ENCODE data around the gene PIP5KL1. TPM values are rescaled to one million over a fixed set of nuclear protein-coding genes. Genes with fewer than 3 reads are reported as not detected.
A peak's percentile ranks its signal among the peaks of the same experiment; 100 is the strongest.

Gene PIP5KL1
- total and polyA plus RNA-seq, 2 of the 4 experiments (the other 2 are of a cell fraction): 0.36 to 3.6 TPM

DNA sequence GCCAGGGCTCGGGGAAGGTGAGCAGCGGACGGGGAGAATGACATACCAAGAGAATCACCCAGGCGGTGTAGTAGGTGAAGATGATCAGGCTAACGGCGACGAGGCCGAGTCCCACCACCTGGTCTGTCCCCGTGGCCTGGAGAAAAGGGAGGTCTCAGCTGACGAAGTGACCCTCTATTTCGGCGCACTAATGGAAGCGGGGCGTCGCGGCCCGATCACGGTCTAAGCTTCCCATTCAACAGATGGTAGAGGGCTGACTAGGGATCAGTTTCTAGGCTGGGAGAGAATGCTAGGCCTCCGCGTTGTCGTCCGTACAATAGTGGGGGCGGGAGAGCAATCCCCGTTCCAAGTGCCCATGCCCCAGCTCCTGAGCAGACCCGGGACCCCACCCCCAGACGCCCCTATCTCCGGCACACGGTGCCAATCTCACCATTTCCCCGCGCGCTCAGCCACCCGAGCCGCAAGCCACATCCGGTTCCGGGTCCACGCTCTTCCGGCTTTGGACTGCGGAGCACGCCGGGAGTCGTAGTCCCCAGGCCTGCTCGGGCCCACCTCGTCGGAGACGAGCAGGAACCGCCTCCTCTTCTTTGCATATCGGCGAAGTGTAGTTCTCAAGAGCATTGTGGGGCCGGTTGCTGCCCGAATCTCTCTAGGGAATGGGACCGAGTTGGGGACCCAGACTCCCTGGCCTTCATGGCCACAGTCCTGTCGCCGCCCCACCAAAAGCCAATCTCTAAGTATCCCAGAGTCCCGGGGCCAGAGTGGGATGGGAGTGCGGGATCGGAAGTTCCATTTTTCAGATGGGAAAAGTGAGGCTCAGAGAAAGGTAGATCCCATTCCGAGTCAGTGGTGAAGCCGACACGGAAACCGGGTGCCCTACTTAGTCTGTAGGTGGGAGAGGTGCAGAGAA lies 7.1 kb upstream of the PIP5KL1 start, which contains the start of gene DPM2:
TSS of gene DPM2 (minus strand) at position 467 of the 910 bp plus-strand sequence. CDS start at position 433, 34 bp downstream.
- POLR2A ChIA-PET (ENCODE audit: unreplicated experiment): no interaction called here
- Histone ChIP-seq H3K79me1 (ENCODE audit: low read depth in 1 of 2, low read length in 2 of 2) (peaks cover 16 to 45% of the 10 kb centered on the region in 2 experiments; a peak in 3 of 4 replicates), H2AFZ (replicated peaks; ENCODE audit: low read length, poor library complexity) (peak within 1 kb of the TSS; percentile 96), H2BK15ac (ENCODE audit: low read depth, low read length) (peak within 1 kb of the TSS; percentile 13; the same call in 1 of the 3 replicates), H3K9me3 (ENCODE audit: control insufficient read depth, insufficient read depth, low read length) (no peaks in the 10 kb centered on the region), H3K4ac (ENCODE audit: low read depth, low read length) (peak within 1 kb of the TSS; percentile 83), H3K9me1 (ENCODE audit: insufficient read depth, low read length) (peaks cover 32% of the 10 kb centered on the region), H3K27me3 (ENCODE audit: control insufficient read depth, insufficient read depth, low read length) (no peaks in the 10 kb centered on the region), H2BK120ac (ENCODE audit: low read depth, low read length) (peak within 1 kb of the TSS; percentile 38; the same call in 1 of the 2 replicates), H3K14ac (replicated peaks; ENCODE audit: low read depth, low read length) (peak within 1 kb of the TSS; percentile 93), H3K4me2 (ENCODE audit: low read depth, low read length) (peak within 1 kb of the TSS; percentile 93), H4K5ac (ENCODE audit: low read depth, low read length) (peak within 1 kb of the TSS; percentile 74), H3K56ac (ENCODE audit: extremely low read depth, insufficient read depth, low read length) (peak within 1 kb of the TSS; percentile 66), H3K18ac (ENCODE audit: low read depth, low read length) (peak within 1 kb of the TSS; percentile 25; the same call in 1 of the 2 replicates), H4K20me1 (ENCODE audit: insufficient read depth, low read length) (peaks cover 22% of the 10 kb centered on the region), H3K27ac (ENCODE audit: insufficient read depth, low read length) (peak within 1 kb of the TSS; percentile 68), H3K23ac (ENCODE audit: low read depth, low read length) (peak within 1 kb of the TSS; percentile 97), H2BK5ac (ENCODE audit: low read depth, low read length, poor library complexity, severe bottlenecking) (peak within 1 kb of the TSS; percentile 50), H2BK20ac (ENCODE audit: low read depth, low read length) (0 out of 2 replicates have a peak within 1 kb of the TSS, but pooled peaks have one; percentile 16), H4K8ac (ENCODE audit: low read depth in 2 of 2, low read length in 2 of 2) (peak within 1 kb of the TSS; percentile 90 to 94), H3K4me3 (ENCODE audit: insufficient read depth, low read depth, low read length) (peak within 1 kb of the TSS; percentile 71), H2AK9ac (replicated peaks; ENCODE audit: low read depth, low read length, poor library complexity) (peak within 1 kb of the TSS; percentile 99), H3K9ac (ENCODE audit: low read depth, low read length) (peak within 1 kb of the TSS; percentile 85), H3K36me3 (ENCODE audit: control insufficient read depth, insufficient read depth, low read length) (peaks cover 16% of the 10 kb centered on the region), H2AK5ac (ENCODE audit: low read depth, low read length) (peak within 1 kb of the TSS; percentile 98), H3K4me1 (ENCODE audit: control insufficient read depth, insufficient read depth, low read length) (peaks cover 18% of the 10 kb centered on the region), H4K91ac (ENCODE audit: insufficient read depth, low read depth, low read length) (peak within 1 kb of the TSS; percentile 72)
- TF ChIP-seq FOS (IDR thresholded peaks at IDR 0.05; ENCODE audit: low read depth, low read length): no peak
- TF ChIP-seq BHLHE40 (IDR thresholded peaks at IDR 0.05; ENCODE audit: low read depth, low read length): no peak
- no peak for TF ChIP-seq RAD21 (IDR thresholded peaks at IDR 0.05; ENCODE audit: low read length)
- peak; percentile 68; the same call in 1 of the 2 replicates for TF ChIP-seq POLR2A (IDR thresholded peaks at IDR 0.05; ENCODE audit: low read depth, low read length)
- peak; percentile 64; the same call in 1 of the 2 replicates for TF ChIP-seq MXI1 (IDR thresholded peaks at IDR 0.05; ENCODE audit: borderline replicate concordance, low read depth, low read length)
- DNase-seq (peak; percentile 81), ATAC-seq (ENCODE audit: low read depth) (peak; percentile 92)
- in situ Hi-C loops (cut with MboI; ENCODE audit: low sequenced_read_pairs): loop anchor here (5.0 kb wide), 1 partner anchor 160 kb away; no protein-coding TSS in a partner anchor
- intact Hi-C loops (cut with micrococcal nuclease): no loop called here
- BruUV-seq (replicated peaks): TSS peak; percentile 38
- CTCF ChIA-PET: interaction anchor here (0.9 to 1.4 kb wide), 2 partner anchors 18 to 180 kb away, joined by 3 to 4 read pairs; no protein-coding TSS in a partner anchor
- dilution Hi-C loops (cut with HindIII; ENCODE audit: low sequenced_read_pairs, unreplicated experiment): no loop called here
- 1% methylated on average over 23 of the region's 60 CpGs; no CpG with 5 or more reads in 1 of the 2 experiments for WGBS, 2 experiments (ENCODE audit: extremely low coverage in 2 of 2, insufficient read length in 1 of 2)

All from IMR-90 (cell line).